DND-41 (cell line): ENCODE data around the gene GALNT13.

Source experiments
- CTCF ChIP-seq: IDR thresholded peaks from 2 replicates; pipeline ENCODE4 v1.5.1; 2012; ENCODE audit warnings: borderline replicate concordance, low read length, moderate library complexity, mild to moderate bottlenecking; ENCODE audit not compliant: poor library complexity, severe bottlenecking; ENCODE audit errors: extremely low read depth
- EZH2 ChIP-seq: IDR thresholded peaks from 3 replicates; pipeline ENCODE4 v1.6.1; 2012; ENCODE audit warnings: borderline replicate concordance, low read depth, mild to moderate bottlenecking, moderate library complexity, low read length, inconsistent platforms; ENCODE audit not compliant: severe bottlenecking

GRCh38 chr2:154229966-154230365 lies 358.2 kb downstream of the GALNT13 start:
- no peak for TF ChIP-seq EZH2
- no peak for TF ChIP-seq CTCF
